Endothelial cell of umbilical vein (primary cell): ENCODE data around the gene CACNA1F. TPM values are rescaled to one million over a fixed set of nuclear protein-coding genes. Genes with fewer than 3 reads are reported as not detected.

Experiments used
- BruUV-seq: library from RNA; stranded (reverse); fragments of 400-500 nt; replicated peaks from 2 replicates; lab custom pipeline; 2021; lab: Mats Ljungman, UMichigan
- CTCF ChIA-PET: fragments of 300-600, 350-600 bp; sonication (Branson Sonifier 250); formaldehyde crosslinking; loops from one replicate; lab custom pipeline; 2021; ENCODE audit warnings: antibody characterized with exemption, inconsistent platforms; lab: Charles Lee
- POLR2A ChIA-PET: fragments of 300-600, 350-600 bp; sonication (Branson Sonifier 250); formaldehyde crosslinking; loops from one replicate; lab custom pipeline; 2021; ENCODE audit warnings: antibody characterized with exemption, inconsistent platforms; lab: Charles Lee
- DNase-seq: peaks from one replicate; pipeline ENCODE4 v3.0.0-alpha.2; 2011; ENCODE audit warnings: low read depth, low spot score
- FAIRE-seq: peaks from 2 replicates; lab custom pipeline; 2011; peaks lifted over from hg19 to GRCh38; lab: Jason Lieb, UNC
- H2AFZ ChIP-seq: 2 replicates; pipeline ENCODE4 v1.6.0; 2012; ENCODE audit warnings: low read depth, low read length, control low read depth, inconsistent platforms
- H3K27ac ChIP-seq: 2 replicates; pipeline ENCODE4 v1.5.1; 2011; ENCODE audit warnings: low read depth, mild to moderate bottlenecking, control low read depth, low read length, moderate library complexity; ENCODE audit not compliant: insufficient read depth
- H3K27me3 ChIP-seq, 2 experiments: 2 replicates each; pipeline versions ENCODE4 v1.6.0 to v1.6.1; 2011; ENCODE audit warnings: low read length in 2 of 2, mixed read lengths in 1 of 2; ENCODE audit not compliant: control insufficient read depth in 2 of 2, insufficient read depth in 2 of 2
- H3K36me3 ChIP-seq, 2 experiments: 2 replicates in 1 of 2; 3 replicates in 1 of 2; pipeline ENCODE4 v1.5.1; 2011; ENCODE audit warnings: low read length in 2 of 2, mild to moderate bottlenecking in 1 of 2, moderate library complexity in 1 of 2; ENCODE audit not compliant: control insufficient read depth in 2 of 2, insufficient read depth in 2 of 2; ENCODE audit errors: extremely low read depth in 1 of 2
- H3K4me1 ChIP-seq: 3 replicates; pipeline ENCODE4 v1.5.1; 2011; ENCODE audit warnings: mild to moderate bottlenecking, low read length; ENCODE audit not compliant: control insufficient read depth, insufficient read depth; ENCODE audit errors: extremely low read depth
- H3K4me2 ChIP-seq: 2 replicates; pipeline ENCODE4 v1.6.1; 2011; ENCODE audit warnings: low read length, control low read depth, mixed read lengths; ENCODE audit not compliant: insufficient read depth
- H3K4me3 ChIP-seq, 3 experiments: fragments of 200-600 bp in 1 of 3; sonication (generic), shearing (Covaris generic) in 1 of 3; replicated peaks in 1 of 3; 2 replicates each; pipeline ENCODE4 v1.5.1; 2011 to 2016; ENCODE audit warnings: control low read depth in 3 of 3, low read length in 3 of 3, mild to moderate bottlenecking in 2 of 3, inconsistent platforms in 1 of 3, low read depth in 1 of 3, moderate library complexity in 1 of 3; ENCODE audit not compliant: insufficient read depth in 1 of 3
- H3K79me2 ChIP-seq: 2 replicates; pipeline ENCODE4 v1.6.0; 2012; ENCODE audit warnings: low read length, inconsistent platforms; ENCODE audit not compliant: control insufficient read depth, insufficient read depth
- H3K9ac ChIP-seq: replicated peaks from 2 replicates; pipeline ENCODE3; 2011; ENCODE audit warnings: low read length, control low read depth; ENCODE audit not compliant: insufficient read depth; ENCODE audit errors: extremely low read depth
- H3K9me1 ChIP-seq: replicated peaks from 3 replicates; pipeline ENCODE4 v1.6.0; 2011; ENCODE audit warnings: mild to moderate bottlenecking, low read length; ENCODE audit not compliant: control insufficient read depth, insufficient read depth; ENCODE audit errors: extremely low read depth
- H3K9me3 ChIP-seq: replicated peaks from 2 replicates; pipeline ENCODE4 v1.5.1; 2012; ENCODE audit warnings: low read length, inconsistent platforms; ENCODE audit not compliant: control insufficient read depth, insufficient read depth
- H4K20me1 ChIP-seq: replicated peaks from 2 replicates; pipeline ENCODE3; 2011; ENCODE audit warnings: mild to moderate bottlenecking, low read length; ENCODE audit not compliant: control insufficient read depth, insufficient read depth; ENCODE audit errors: extremely low read depth
- EZH2 ChIP-seq: IDR thresholded peaks from 2 replicates; pipeline ENCODE4 v1.6.1; 2012; ENCODE audit warnings: borderline replicate concordance, low read depth, mild to moderate bottlenecking, moderate library complexity, low read length, inconsistent platforms; ENCODE audit not compliant: severe bottlenecking
- JUN ChIP-seq: IDR thresholded peaks from 2 replicates; pipeline ENCODE4 v1.6.1; 2011; ENCODE audit warnings: borderline replicate concordance, low read depth; ENCODE audit not compliant: insufficient read length, insufficient read depth
- POLR2A ChIP-seq: IDR thresholded peaks from 2 replicates; pipeline ENCODE4 v1.6.1; 2012; ENCODE audit warnings: low read depth, mild to moderate bottlenecking, control low read depth, low read length
- dilution Hi-C: fragments of 300-500 bp; cut with MboI; formaldehyde crosslinking; loops from one replicate; pipeline ENCODE4 v1.15.0; 2019; ENCODE audit warnings: low sequenced_read_pairs; ENCODE audit not compliant: extremely low pct_ligation_motif_present
- intact Hi-C: fragments of 100-400 bp; cut with micrococcal nuclease; formaldehyde crosslinking; loops from one replicate; pipeline ENCODE4 v1.10.0; 2022
- polyA plus RNA-seq, 4 experiments: library from polyadenylated mRNA; depleted of rRNA in 3 of 4; stranded (reverse) in 3 of 4; unstranded in 1 of 4; fragments of >200 nt; gene quantifications; 2 replicates each; pipeline versions ENCODE4 v1.2.1 to v1.2.3, GENCODE V29; 2011 to 2012; ENCODE audit warnings: missing spikeins in 1 of 4
- total RNA-seq: library from RNA; stranded (reverse); gene quantifications from 2 replicates; pipeline ENCODE4 v1.2.3, GENCODE V29; 2021
- TF ChIP-seq, protein P1 (sequence below): IDR thresholded peaks from 2 replicates; pipeline ENCODE4 v1.6.1; 2011; ENCODE audit not compliant: insufficient read depth, insufficient read length
- TF ChIP-seq, protein P2 (sequence below), 2 donors: IDR thresholded peaks; 1 replicate in 1 of 2; 2 replicates in 1 of 2; pipeline ENCODE4 v1.5.1; 2011; ENCODE audit warnings: low read length in 2 of 2, mild to moderate bottlenecking in 2 of 2, moderate library complexity in 2 of 2, control low read depth in 1 of 2, inconsistent platforms in 1 of 2, low read depth in 1 of 2; ENCODE audit not compliant: insufficient read depth in 1 of 2; ENCODE audit errors: extremely low read depth in 1 of 2

Gene CACNA1F
- total and polyA plus RNA-seq, 2 donors (not counting 3 experiments of a cell fraction or from before 2014, with no cell fraction given): not detected

DNA sequence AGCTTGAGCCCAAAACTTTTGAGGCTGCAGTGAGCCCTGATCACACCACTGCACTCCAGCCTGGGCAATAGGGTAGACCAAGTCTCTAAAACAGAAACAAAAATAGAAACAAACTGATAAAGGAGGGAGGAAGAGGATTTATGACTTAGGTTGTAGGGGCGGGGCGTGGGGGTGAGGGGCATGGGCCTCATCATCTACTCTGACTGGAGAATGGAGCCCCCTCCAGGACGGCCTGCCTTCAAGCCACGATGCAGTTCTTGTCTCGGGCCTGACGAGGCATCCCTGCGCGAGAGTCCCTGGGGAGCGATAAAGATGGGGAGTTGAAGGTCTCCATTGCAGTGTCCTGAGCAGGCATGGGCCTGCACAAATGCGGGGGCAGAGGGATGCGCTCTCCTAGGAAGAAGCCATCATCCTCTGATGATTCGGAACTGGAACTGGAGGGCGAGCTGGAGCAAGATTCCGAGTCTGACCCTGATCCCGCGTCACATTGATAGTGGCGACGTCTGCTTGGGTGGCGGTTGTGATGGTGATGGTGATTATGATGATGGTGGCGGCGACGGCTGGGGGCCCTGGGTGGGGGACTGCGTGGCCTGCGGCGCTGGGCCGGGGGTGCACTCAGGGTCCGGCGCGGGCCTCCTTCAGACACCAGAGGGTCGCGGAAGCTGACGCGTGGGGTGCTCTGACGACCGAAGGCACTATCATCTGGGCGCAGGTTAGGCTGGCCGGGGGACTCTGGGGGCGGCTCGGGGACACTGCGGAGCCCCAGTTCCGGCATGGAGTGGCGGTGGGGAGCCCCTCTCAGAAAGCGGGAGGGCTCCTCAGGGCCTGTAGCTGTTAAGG, 57.5 kb downstream of the CACNA1F start:
- FAIRE-seq (no peak), DNase-seq (no peak)
- Histone ChIP-seq H3K9ac (no peak overlapping the region), H3K9me1 (no peaks in the 10 kb centered on the region), H3K79me2 (peaks cover 25% of the 10 kb centered on the region), H3K36me3 (peaks cover 0 to 4% of the 10 kb centered on the region in 2 experiments), H3K9me3 (no peaks in the 10 kb centered on the region), H3K27ac (no peak overlapping the region), H3K27me3 (no peaks in the 10 kb centered on the region), H3K4me3 (no peak overlapping the region), H4K20me1 (no peaks in the 10 kb centered on the region), H3K4me1 (peaks cover 9% of the 10 kb centered on the region), H3K4me2 (no peak overlapping the region), H2AFZ (no peak overlapping the region)
- intact Hi-C loops: no loop called here
- TF ChIP-seq, protein P1, sequence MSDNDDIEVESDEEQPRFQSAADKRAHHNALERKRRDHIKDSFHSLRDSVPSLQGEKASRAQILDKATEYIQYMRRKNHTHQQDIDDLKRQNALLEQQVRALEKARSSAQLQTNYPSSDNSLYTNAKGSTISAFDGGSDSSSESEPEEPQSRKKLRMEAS: no peak
- TF ChIP-seq JUN: no peak
- TF ChIP-seq POLR2A: no peak
- TF ChIP-seq, protein P2, sequence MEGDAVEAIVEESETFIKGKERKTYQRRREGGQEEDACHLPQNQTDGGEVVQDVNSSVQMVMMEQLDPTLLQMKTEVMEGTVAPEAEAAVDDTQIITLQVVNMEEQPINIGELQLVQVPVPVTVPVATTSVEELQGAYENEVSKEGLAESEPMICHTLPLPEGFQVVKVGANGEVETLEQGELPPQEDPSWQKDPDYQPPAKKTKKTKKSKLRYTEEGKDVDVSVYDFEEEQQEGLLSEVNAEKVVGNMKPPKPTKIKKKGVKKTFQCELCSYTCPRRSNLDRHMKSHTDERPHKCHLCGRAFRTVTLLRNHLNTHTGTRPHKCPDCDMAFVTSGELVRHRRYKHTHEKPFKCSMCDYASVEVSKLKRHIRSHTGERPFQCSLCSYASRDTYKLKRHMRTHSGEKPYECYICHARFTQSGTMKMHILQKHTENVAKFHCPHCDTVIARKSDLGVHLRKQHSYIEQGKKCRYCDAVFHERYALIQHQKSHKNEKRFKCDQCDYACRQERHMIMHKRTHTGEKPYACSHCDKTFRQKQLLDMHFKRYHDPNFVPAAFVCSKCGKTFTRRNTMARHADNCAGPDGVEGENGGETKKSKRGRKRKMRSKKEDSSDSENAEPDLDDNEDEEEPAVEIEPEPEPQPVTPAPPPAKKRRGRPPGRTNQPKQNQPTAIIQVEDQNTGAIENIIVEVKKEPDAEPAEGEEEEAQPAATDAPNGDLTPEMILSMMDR (IDR thresholded peaks at IDR 0.05; ENCODE audit: extremely low read depth in 1 of 2, insufficient read depth in 1 of 2, low read depth in 1 of 2, low read length in 2 of 2): no peak
- TF ChIP-seq EZH2: no peak
- dilution Hi-C loops: no loop called here
- ChIA-PET POLR2A (no interaction called here), CTCF (interaction anchor here (0.6 kb wide), 1 partner anchor 8 kb away, joined by 3 read pairs; no protein-coding TSS in a partner anchor)
- BruUV-seq: no TSS peak
